HepG2 (cell line): ENCODE data around the gene SNX15. TPM values are rescaled to one million over a fixed set of nuclear protein-coding genes. Genes with fewer than 3 reads are reported as not detected.

Experiments
- CHD4 ChIP-seq: fragments of 200-600 bp; sonication (generic); IDR thresholded peaks from 2 replicates; pipeline ENCODE4 v1.7.0; 2017; ENCODE audit warnings: mild to moderate bottlenecking, low read length, borderline replicate concordance
- DMAP1 ChIP-seq: IDR thresholded peaks from 2 replicates; pipeline ENCODE4 v1.6.1; 2016
- FOXJ3 ChIP-seq: sonication (generic); formaldehyde crosslinking; IDR thresholded peaks from 2 replicates; pipeline ENCODE4 v1.4.0; 2020; ENCODE audit warnings: missing genetic modification reagents, mild to moderate bottlenecking, borderline replicate concordance
- KDM1A ChIP-seq: IDR thresholded peaks from 2 replicates; pipeline ENCODE4 v1.6.1; 2016; ENCODE audit warnings: missing compliant biosample characterization
- MLLT10 ChIP-seq: sonication (generic); formaldehyde crosslinking; IDR thresholded peaks from 2 replicates; pipeline ENCODE4 v1.4.0; 2020; ENCODE audit warnings: missing genetic modification reagents
- SMARCE1 ChIP-seq: fragments of 450-650 bp; IDR thresholded peaks from 2 replicates; pipeline ENCODE4 v1.6.1; 2017; ENCODE audit warnings: borderline replicate concordance
- STAG1 ChIP-seq: sonication (generic); formaldehyde crosslinking; IDR thresholded peaks from 2 replicates; pipeline ENCODE4 v1.4.0; 2020; ENCODE audit warnings: missing genetic modification reagents
- ZBED4 ChIP-seq: sonication (generic); formaldehyde crosslinking; IDR thresholded peaks from 2 replicates; pipeline ENCODE4 v1.4.0; 2020; ENCODE audit warnings: missing genetic modification reagents, borderline replicate concordance
- ZBTB46 ChIP-seq: sonication (generic); formaldehyde crosslinking; IDR thresholded peaks from 2 replicates; pipeline ENCODE4 v1.4.0; 2020; ENCODE audit warnings: mild to moderate bottlenecking, missing genetic modification reagents, borderline replicate concordance
- ZBTB8A ChIP-seq: sonication (generic); formaldehyde crosslinking; IDR thresholded peaks from 2 replicates; pipeline ENCODE4 v1.4.0; 2020; ENCODE audit warnings: mild to moderate bottlenecking, low read depth, missing genetic modification reagents, borderline replicate concordance
- ZNF207 ChIP-seq: fragments of 450-650 bp; IDR thresholded peaks from 2 replicates; pipeline ENCODE4 v1.6.1; 2016; ENCODE audit warnings: antibody characterized with exemption, borderline replicate concordance
- ZNF232 ChIP-seq: sonication (generic); formaldehyde crosslinking; IDR thresholded peaks from 2 replicates; pipeline ENCODE4 v1.4.0; 2020; ENCODE audit warnings: missing genetic modification reagents, borderline replicate concordance
- ZNF317 ChIP-seq: sonication (generic); formaldehyde crosslinking; IDR thresholded peaks from 2 replicates; pipeline ENCODE4 v1.5.0; 2020; ENCODE audit warnings: mild to moderate bottlenecking, missing genetic modification reagents
- ZNF780A ChIP-seq: sonication (generic); formaldehyde crosslinking; IDR thresholded peaks from 2 replicates; pipeline ENCODE4 v1.8.0; 2022; ENCODE audit warnings: mild to moderate bottlenecking, missing genetic modification reagents, moderate library complexity
- polyA plus RNA-seq, 8 experiments: library from polyadenylated mRNA; depleted of rRNA in 3 of 8; stranded (reverse) in 7 of 8; unstranded in 1 of 8; fragments of >200 nt; fragmentation: Illumina TruSeq in 4 of 8; extraction: Trizol in 4 of 8; gene quantifications; 2 replicates each; pipeline versions ENCODE4 v1.2.1 to v1.2.3, GENCODE V29; 2011 to 2016; ENCODE audit warnings: low read depth in 4 of 8, missing spikeins in 1 of 8, mixed read lengths in 1 of 8; ENCODE audit not compliant: insufficient read depth in 1 of 8
- total RNA-seq, 5 experiments: library from RNA; depleted of rRNA; stranded (reverse); fragments of >200 nt; fragmentation: Illumina TruSeq; extraction: Trizol; gene quantifications; 2 replicates each; pipeline ENCODE4 v1.2.3, GENCODE V29; 2016; ENCODE audit warnings: low read depth in 1 of 5
- TF ChIP-seq, protein P1 (sequence below): IDR thresholded peaks from 2 replicates; pipeline ENCODE4 v1.6.1; 2016; ENCODE audit warnings: missing genetic modification reagents, missing compliant biosample characterization
- TF ChIP-seq, protein P2 (sequence below): sonication (generic); IDR thresholded peaks from 2 replicates; pipeline ENCODE4 v1.6.1; 2016; ENCODE audit warnings: low read depth, borderline replicate concordance
- TF ChIP-seq, protein P3 (sequence below): IDR thresholded peaks from 2 replicates; pipeline ENCODE4 v1.6.1; 2016; ENCODE audit warnings: low read depth, borderline replicate concordance
- TF ChIP-seq, protein P4 (sequence below): sonication (generic); formaldehyde crosslinking; IDR thresholded peaks from 2 replicates; pipeline ENCODE4 v1.9.0; 2022; ENCODE audit warnings: low read depth, missing genetic modification reagents
- TF ChIP-seq, protein P5 (sequence below): sonication (generic); formaldehyde crosslinking; conservative IDR thresholded peaks from 2 replicates; pipeline ENCODE4 v1.4.0; 2020; ENCODE audit warnings: missing genetic modification reagents

SNX15 gene
- total and polyA plus RNA-seq, 2 of the 13 experiments (the other 11 are each of a cell fraction or from before 2014, with no cell fraction given): 19.1 to 22.6 TPM

DNA sequence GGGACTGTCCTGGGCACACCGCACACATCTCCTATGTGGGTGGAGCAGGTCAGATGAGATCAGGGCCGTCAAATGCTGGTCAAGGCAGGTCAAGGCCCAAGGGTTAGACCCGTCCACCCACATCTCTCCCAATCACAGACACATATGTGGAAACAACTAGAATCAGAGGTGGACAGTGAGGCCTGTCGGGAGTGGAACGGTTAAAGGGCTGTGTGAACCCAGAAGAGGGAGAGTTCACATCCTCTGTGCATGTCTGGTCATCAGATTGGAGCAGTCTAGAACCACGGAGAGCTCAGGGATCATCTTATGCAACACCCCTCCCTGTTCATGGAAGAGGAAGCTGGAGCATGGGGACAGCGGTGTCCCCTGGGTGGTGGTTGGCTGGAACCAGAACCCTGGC, 7.4 kb upstream of the SNX15 start (continued):
- TF ChIP-seq ZBTB46 (CRISPR knock-in tag): no peak
- TF ChIP-seq MLLT10 (CRISPR knock-in tag): no peak
- no peak for TF ChIP-seq KDM1A (CRISPR knock-in tag)
- no peak for TF ChIP-seq CHD4
- TF ChIP-seq ZNF780A (CRISPR knock-in tag): no peak
- TF ChIP-seq, protein P1, sequence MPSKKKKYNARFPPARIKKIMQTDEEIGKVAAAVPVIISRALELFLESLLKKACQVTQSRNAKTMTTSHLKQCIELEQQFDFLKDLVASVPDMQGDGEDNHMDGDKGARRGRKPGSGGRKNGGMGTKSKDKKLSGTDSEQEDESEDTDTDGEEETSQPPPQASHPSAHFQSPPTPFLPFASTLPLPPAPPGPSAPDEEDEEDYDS (CRISPR knock-in tag): no peak
- TF ChIP-seq DMAP1 (CRISPR knock-in tag): no peak
- TF ChIP-seq, protein P2, sequence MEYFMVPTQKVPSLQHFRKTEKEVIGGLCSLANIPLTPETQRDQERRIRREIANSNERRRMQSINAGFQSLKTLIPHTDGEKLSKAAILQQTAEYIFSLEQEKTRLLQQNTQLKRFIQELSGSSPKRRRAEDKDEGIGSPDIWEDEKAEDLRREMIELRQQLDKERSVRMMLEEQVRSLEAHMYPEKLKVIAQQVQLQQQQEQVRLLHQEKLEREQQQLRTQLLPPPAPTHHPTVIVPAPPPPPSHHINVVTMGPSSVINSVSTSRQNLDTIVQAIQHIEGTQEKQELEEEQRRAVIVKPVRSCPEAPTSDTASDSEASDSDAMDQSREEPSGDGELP: no peak
- no peak; the same call in 1 of the 2 replicates for TF ChIP-seq ZBED4 (CRISPR knock-in tag)
- TF ChIP-seq, protein P3, sequence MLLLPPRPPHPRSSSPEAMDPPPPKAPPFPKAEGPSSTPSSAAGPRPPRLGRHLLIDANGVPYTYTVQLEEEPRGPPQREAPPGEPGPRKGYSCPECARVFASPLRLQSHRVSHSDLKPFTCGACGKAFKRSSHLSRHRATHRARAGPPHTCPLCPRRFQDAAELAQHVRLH (CRISPR knock-in tag): 0 out of 2 replicates have a peak, but pooled peaks have one; percentile 25
- no peak for TF ChIP-seq ZNF317 (CRISPR knock-in tag)
- no peak for TF ChIP-seq ZBTB8A
- TF ChIP-seq, protein P4, sequence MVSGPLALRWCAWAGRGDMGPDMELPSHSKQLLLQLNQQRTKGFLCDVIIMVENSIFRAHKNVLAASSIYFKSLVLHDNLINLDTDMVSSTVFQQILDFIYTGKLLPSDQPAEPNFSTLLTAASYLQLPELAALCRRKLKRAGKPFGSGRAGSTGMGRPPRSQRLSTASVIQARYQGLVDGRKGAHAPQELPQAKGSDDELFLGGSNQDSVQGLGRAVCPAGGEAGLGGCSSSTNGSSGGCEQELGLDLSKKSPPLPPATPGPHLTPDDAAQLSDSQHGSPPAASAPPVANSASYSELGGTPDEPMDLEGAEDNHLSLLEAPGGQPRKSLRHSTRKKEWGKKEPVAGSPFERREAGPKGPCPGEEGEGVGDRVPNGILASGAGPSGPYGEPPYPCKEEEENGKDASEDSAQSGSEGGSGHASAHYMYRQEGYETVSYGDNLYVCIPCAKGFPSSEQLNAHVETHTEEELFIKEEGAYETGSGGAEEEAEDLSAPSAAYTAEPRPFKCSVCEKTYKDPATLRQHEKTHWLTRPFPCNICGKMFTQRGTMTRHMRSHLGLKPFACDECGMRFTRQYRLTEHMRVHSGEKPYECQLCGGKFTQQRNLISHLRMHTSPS: 0 out of 2 replicates have a peak, but pooled peaks have one; percentile 17
- TF ChIP-seq, protein P5, sequence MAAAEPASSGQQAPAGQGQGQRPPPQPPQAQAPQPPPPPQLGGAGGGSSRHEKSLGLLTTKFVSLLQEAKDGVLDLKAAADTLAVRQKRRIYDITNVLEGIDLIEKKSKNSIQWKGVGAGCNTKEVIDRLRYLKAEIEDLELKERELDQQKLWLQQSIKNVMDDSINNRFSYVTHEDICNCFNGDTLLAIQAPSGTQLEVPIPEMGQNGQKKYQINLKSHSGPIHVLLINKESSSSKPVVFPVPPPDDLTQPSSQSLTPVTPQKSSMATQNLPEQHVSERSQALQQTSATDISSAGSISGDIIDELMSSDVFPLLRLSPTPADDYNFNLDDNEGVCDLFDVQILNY (CRISPR knock-in tag): no peak
- TF ChIP-seq ZNF207: no peak
- TF ChIP-seq ZNF232: no peak
- TF ChIP-seq SMARCE1: no peak
- no peak for TF ChIP-seq FOXJ3 (CRISPR knock-in tag)
- TF ChIP-seq STAG1 (CRISPR knock-in tag): no peak
